Esophagus squamous epithelium (tissue), 5 donors: ENCODE data around the gene SELP. TPM values are rescaled to one million over a fixed set of nuclear protein-coding genes. Genes with fewer than 3 reads are reported as not detected.

Experiments
- DNase-seq: peaks from one replicate; lab custom pipeline; 2025; lab: John Stamatoyannopoulos, UW
- H3K27ac ChIP-seq, 4 donors: fragments of 200-600 bp; sonication (generic); one replicate each; pipeline ENCODE4 v1.5.1; 2016 to 2019; ENCODE audit warnings: mild to moderate bottlenecking in 1 of 4
- H3K27me3 ChIP-seq, 4 donors: fragments of 200-600 bp; sonication (generic); 1 replicate in 3 of 4; 2 replicates in 1 of 4; pipeline versions ENCODE4 v1.5.1 to v1.6.0; 2017 to 2021; ENCODE audit warnings: antibody characterized with exemption in 1 of 4
- H3K36me3 ChIP-seq, 3 donors: fragments of 200-600 bp; sonication (generic); one replicate each; pipeline ENCODE4 v1.5.1; 2016 to 2019
- H3K4me1 ChIP-seq, 3 donors: fragments of 200-600 bp; sonication (generic); one replicate each; pipeline ENCODE4 v1.5.1; 2017 to 2019
- H3K4me3 ChIP-seq, 4 donors: fragments of 200-600 bp; sonication (generic); 1 replicate in 3 of 4; 2 replicates in 1 of 4; pipeline ENCODE4 v1.5.1; 2016 to 2019; ENCODE audit warnings: mild to moderate bottlenecking in 2 of 4, moderate library complexity in 1 of 4
- H3K9me3 ChIP-seq, 3 donors: fragments of 200-600 bp; sonication (generic); one replicate each; pipeline ENCODE4 v1.5.1; 2016 to 2019
- CTCF ChIP-seq, 6 experiments: fragments of 450-650 bp in 4 of 6; fragments of 200-600 bp in 2 of 6; sonication (generic) in 2 of 6; IDR thresholded peaks; one replicate each; pipeline ENCODE4 v1.5.1; 2016 to 2019; ENCODE audit warnings: antibody characterized with exemption in 6 of 6, mild to moderate bottlenecking in 4 of 6, moderate library complexity in 4 of 6
- POLR2A ChIP-seq, 4 donors: fragments of 450-650 bp; IDR thresholded peaks; one replicate each; pipeline ENCODE4 v1.6.1; 2017; ENCODE audit warnings: antibody characterized with exemption in 4 of 4, mild to moderate bottlenecking in 4 of 4, moderate library complexity in 3 of 4
- WGBS, 2 donors: methylation state at CpG; one replicate each; pipeline ENCODE4 v1.1.5; 2018; 5-methylcytosine and 5-hydroxymethylcytosine counted together
- intact Hi-C: fragments of 100-400 bp; cut with DNase I; formaldehyde crosslinking; loops from one replicate; pipeline ENCODE4 v1.15.0; 2022
- total RNA-seq, 4 donors: library from RNA; depleted of rRNA; stranded (reverse); fragments of >200 nt; gene quantifications; one replicate each; pipeline ENCODE4 v1.1.0, GENCODE V29; 2016
- donor health status: DM: yes; HTN: yes; CAD: no.

The SELP gene
- total RNA-seq, 4 donors from 2014 or later: 0.19 to 15.1 (median 3.1) TPM

DNA sequence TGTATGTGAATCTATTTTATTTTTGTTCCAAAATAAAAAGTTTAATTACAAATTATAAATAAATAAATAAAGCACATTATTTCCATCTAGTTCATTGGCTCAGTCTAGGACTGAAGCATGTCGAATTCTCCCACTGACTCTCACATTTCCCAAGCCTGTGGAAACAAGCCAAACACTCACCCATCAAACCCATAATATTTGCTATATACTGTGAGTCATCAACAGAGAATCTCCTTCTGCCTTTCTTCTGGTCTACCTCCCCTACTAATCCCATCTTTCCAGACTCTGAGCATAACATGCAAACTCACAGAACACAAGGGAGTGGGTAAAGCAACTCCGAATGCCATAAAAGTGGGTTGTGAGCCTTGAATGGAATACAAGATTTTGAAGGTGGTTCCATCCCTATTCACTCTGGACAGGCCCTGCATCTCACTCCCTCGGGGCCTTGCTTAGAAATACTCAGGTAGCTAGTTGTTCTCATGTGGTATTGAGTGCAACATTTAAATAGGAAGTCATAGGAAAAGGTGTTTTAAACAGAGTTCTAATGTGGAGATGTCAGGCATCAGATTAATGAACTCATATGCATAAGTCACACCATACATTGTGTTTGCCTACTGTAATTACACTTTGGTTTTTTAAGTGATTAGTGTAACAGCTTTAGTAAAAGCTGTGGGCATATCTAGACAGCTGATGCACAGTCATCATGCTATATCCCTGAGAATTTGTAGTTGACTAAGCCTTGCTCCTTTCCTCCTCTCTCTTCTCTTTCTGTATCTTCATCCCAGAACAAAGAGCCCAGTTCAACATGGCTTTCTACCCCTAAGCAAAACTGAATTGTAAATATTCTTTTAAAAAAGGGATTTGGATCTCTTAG, 90.7 kb downstream of the SELP start:
- intact Hi-C loops: no loop called here
- Histone ChIP-seq H3K4me1 (no peaks in the 10 kb centered on the region), H3K27ac (no peak overlapping the region), H3K4me3 (no peak overlapping the region), H3K9me3 (no peaks in the 10 kb centered on the region), H3K36me3 (no peaks in the 10 kb centered on the region), H3K27me3 (peaks cover 0 to 2% (median 0%) of the 10 kb centered on the region in 4 donors)
- 55 to 61% methylated on average over 3 of the region's 3 CpGs for WGBS, 2 donors
- DNase-seq: no peak
- TF ChIP-seq CTCF (IDR thresholded peaks at IDR 0.05) (no peak), POLR2A (IDR thresholded peaks at IDR 0.05) (no peak)

Other genes with a start within 250 kb of the SELP start
- gene CCDC181, start 202.7 kb downstream of the SELP start, total RNA-seq: under 1 TPM in 1 of 4 donors, not detected in 3; 0.38 TPM
- gene SLC19A2, start 144.2 kb downstream of the SELP start, total RNA-seq: 10 to 100 TPM in 2 of 4 donors, 1 to 10 TPM in 2; 7.0 to 21.4 (median 11.8) TPM
- under 1 TPM in 2 of 4 donors, not detected in 2; 0.13 to 0.41 TPM for gene F5, start 43.6 kb downstream of the SELP start, total RNA-seq
- 1 to 10 TPM in 2 of 4 donors, under 1 TPM in 2; 0.38 to 2.2 (median 1.1) TPM for gene SELL, start 81.5 kb upstream of the SELP start, total RNA-seq
- 1 to 10 TPM in 3 of 4 donors, not detected in 1; 1.2 to 2.6 (median 1.7) TPM for gene SELE, start 104.0 kb upstream of the SELP start, total RNA-seq
- gene METTL18, start 164.8 kb upstream of the SELP start, total RNA-seq: 10 to 100 TPM in 1 of 4 donors, 1 to 10 TPM in 3; 4.3 to 12.1 (median 6.4) TPM